Gastrocnemius medialis (tissue), 4 donors: ENCODE measurements around the gene CCDC92B. TPM values are rescaled to one million over a fixed set of nuclear protein-coding genes. Genes with fewer than 3 reads are reported as not detected.

Experiments
- ATAC-seq, 2 donors: fragments of 150-250 bp; one replicate each; pipeline ENCODE4 v1.9.1; 2016
- DNase-seq, 2 donors: peaks; one replicate each; pipeline ENCODE4 v3.0.0-alpha.2; 2019
- H3K27ac ChIP-seq, 4 donors: fragments of 200-600 bp; sonication (generic); 1 replicate in 1 of 4; 2 replicates in 3 of 4; pipeline ENCODE4 v1.5.1; 2016 to 2018; ENCODE audit warnings: mild to moderate bottlenecking in 2 of 4, moderate library complexity in 1 of 4
- H3K27me3 ChIP-seq, 3 donors: fragments of 200-600 bp; sonication (generic) in 2 of 3; 1 replicate in 1 of 3; 2 replicates in 2 of 3; pipeline versions ENCODE4 v1.5.1 to v1.6.0; 2016 to 2019; ENCODE audit warnings: mild to moderate bottlenecking in 1 of 3, moderate library complexity in 1 of 3
- H3K36me3 ChIP-seq, 2 donors: fragments of 200-600 bp; sonication (generic) in 1 of 2; one replicate each; pipeline ENCODE4 v1.5.1; 2017 to 2018
- H3K4me1 ChIP-seq, 2 donors: fragments of 200-600 bp; sonication (generic) in 1 of 2; one replicate each; pipeline ENCODE4 v1.5.1; 2016 to 2017; ENCODE audit warnings: mild to moderate bottlenecking in 2 of 2
- H3K4me3 ChIP-seq, 4 donors: fragments of 200-600 bp; sonication (generic) in 3 of 4; 1 replicate in 1 of 4; 2 replicates in 3 of 4; pipeline ENCODE4 v1.5.1; 2016 to 2019; ENCODE audit warnings: mild to moderate bottlenecking in 2 of 4
- H3K9me3 ChIP-seq, 3 donors: fragments of 200-600 bp; sonication (generic) in 2 of 3; 1 replicate in 1 of 3; 2 replicates in 2 of 3; pipeline ENCODE4 v1.5.1; 2016 to 2019
- POLR2A ChIP-seq, 2 donors: fragments of 450-650 bp; IDR thresholded peaks; one replicate each; pipeline ENCODE4 v1.6.1; 2017; ENCODE audit warnings: antibody characterized with exemption in 2 of 2, mild to moderate bottlenecking in 2 of 2, moderate library complexity in 2 of 2
- in situ Hi-C, 4 donors: fragments of 200-750 bp; cut with MboI; loops; one replicate each; pipeline versions ENCODE4 v1.15.0 to v1.8.0; 2017; ENCODE audit warnings: low sequenced_read_pairs in 4 of 4
- intact Hi-C: fragments of 100-400 bp; cut with DNase I; formaldehyde crosslinking; loops from one replicate; pipeline ENCODE4 v1.15.1; 2023; ENCODE audit warnings: low total_unique reads
- total RNA-seq, 4 donors: library from RNA; depleted of rRNA; stranded (reverse); fragments of >200 nt; gene quantifications; one replicate each; pipeline versions ENCODE4 v1.1.0 to v1.2.3, GENCODE V29; 2016
- TF ChIP-seq, protein P1 (sequence below), 5 experiments: fragments of 450-650 bp in 3 of 5; fragments of 200-600 bp in 2 of 5; sonication (generic) in 2 of 5; IDR thresholded peaks in 4 of 5; conservative IDR thresholded peaks in 1 of 5; 1 replicate in 4 of 5; 2 replicates in 1 of 5; pipeline ENCODE4 v1.5.1; 2016 to 2019; ENCODE audit warnings: antibody characterized with exemption in 5 of 5, mild to moderate bottlenecking in 3 of 5, moderate library complexity in 3 of 5

Gene CCDC92B
- total RNA-seq, 4 donors from 2014 or later, result not detected

DNA sequence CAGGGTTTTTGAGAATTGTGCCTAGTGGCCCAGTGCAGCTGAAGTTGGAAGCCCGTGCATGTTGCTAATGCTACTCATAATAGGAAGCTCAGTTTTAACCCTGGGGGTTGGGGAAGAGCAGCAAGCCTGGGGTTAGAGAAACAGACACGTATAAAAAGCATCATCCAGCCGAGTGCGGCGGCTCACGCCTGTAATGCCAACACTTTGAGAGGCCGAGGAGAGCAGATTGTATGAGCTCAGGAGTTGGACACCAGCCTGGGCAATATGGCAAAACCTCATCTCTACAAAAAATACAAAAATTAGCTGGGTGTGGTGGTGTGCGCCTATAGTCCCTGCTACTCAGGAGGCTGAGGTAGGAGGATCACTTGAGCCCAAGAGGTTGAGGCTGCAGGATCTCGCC, 35.6 kb downstream of the CCDC92B start:
- in situ Hi-C loops (loop anchor here in 2 of 4 donors (10.0 to 25.0 kb wide), 2 partner anchors 119 to 302 kb away; partner anchors contain the start of genes PAFAH1B1 (in 2 of the 2) and MNT (in 1 of the 2)), intact Hi-C loops (loop anchor here (5.0 kb wide), 1 partner anchor 222 kb away; no protein-coding TSS in a partner anchor)
- no peak overlapping the region for H3K27ac ChIP-seq
- no peaks in the 10 kb centered on the region for H3K36me3 ChIP-seq
- DNase-seq (no peak), ATAC-seq (no peak)
- no peaks in the 10 kb centered on the region for H3K27me3 ChIP-seq
- TF ChIP-seq, protein P1, sequence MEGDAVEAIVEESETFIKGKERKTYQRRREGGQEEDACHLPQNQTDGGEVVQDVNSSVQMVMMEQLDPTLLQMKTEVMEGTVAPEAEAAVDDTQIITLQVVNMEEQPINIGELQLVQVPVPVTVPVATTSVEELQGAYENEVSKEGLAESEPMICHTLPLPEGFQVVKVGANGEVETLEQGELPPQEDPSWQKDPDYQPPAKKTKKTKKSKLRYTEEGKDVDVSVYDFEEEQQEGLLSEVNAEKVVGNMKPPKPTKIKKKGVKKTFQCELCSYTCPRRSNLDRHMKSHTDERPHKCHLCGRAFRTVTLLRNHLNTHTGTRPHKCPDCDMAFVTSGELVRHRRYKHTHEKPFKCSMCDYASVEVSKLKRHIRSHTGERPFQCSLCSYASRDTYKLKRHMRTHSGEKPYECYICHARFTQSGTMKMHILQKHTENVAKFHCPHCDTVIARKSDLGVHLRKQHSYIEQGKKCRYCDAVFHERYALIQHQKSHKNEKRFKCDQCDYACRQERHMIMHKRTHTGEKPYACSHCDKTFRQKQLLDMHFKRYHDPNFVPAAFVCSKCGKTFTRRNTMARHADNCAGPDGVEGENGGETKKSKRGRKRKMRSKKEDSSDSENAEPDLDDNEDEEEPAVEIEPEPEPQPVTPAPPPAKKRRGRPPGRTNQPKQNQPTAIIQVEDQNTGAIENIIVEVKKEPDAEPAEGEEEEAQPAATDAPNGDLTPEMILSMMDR (IDR thresholded peaks at IDR 0.05 in 4 of 5, conservative IDR thresholded peaks at IDR 0.05 in 1 of 5), result no peak
- no peak for TF ChIP-seq POLR2A (IDR thresholded peaks at IDR 0.05)
- no peak overlapping the region for H3K4me3 ChIP-seq
- peaks cover 32 to 33% of the 10 kb centered on the region in 2 donors for H3K4me1 ChIP-seq
- H3K9me3 ChIP-seq, result no peaks in the 10 kb centered on the region

DNA sequence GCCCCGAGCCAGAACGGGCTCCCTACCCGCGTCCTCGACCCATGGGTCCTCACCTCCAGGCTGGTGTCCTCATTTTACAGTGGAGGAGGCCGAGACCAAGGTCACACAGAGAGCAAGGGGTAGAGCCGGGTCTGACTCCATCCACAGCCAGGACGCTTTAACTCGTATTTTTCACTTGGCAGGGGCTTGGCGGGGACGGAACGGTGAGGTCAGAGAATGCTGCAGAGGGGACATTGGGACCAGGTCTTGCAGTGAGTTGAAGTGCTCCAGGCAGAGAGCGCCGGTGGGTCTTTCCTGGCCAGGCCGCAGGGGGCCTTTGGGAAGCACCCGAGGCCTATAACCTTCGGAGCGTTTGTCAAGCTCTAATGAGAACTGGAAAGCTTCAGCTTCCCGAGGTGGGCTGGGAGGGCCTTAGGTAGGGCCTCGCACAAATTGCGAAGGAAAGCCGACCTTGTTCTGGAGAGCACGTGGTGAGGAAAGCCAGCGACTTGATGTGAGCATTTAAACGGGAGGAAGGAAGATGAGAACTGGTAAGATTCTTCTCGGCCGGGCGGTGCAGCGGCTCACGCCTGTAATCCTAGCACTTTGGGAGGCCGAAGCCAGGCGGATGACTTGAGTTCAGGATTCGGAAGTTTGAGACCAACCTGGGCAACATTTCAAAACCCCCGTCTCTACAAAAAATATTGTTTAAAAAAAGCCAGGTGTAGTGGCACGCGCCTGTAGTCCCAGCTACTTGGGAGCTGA, 37.0 kb downstream of the CCDC92B start:
- Histone ChIP-seq H3K27ac (peak overlapping the region; percentile 91 to 98 (median 96)), H3K4me3 (peak overlapping the region; percentile 65 to 84 (median 77)), H3K27me3 (no peaks in the 10 kb centered on the region), H3K9me3 (no peaks in the 10 kb centered on the region), H3K4me1 (peaks cover 42 to 45% of the 10 kb centered on the region in 2 donors), H3K36me3 (no peaks in the 10 kb centered on the region)
- intact Hi-C loops (loop anchor here (5.0 kb wide), 1 partner anchor 220 kb away; no protein-coding TSS in a partner anchor), in situ Hi-C loops (loop anchor here in 2 of 4 donors (10.0 to 25.0 kb wide), 2 partner anchors 118 to 300 kb away; partner anchors contain the start of genes PAFAH1B1 (in 2 of the 2) and MNT (in 1 of the 2))
- ATAC-seq, result peak in 1 of 2 donors; percentile 5
- peak in 1 of 2 donors; percentile 48 for DNase-seq
- no peak for TF ChIP-seq POLR2A (IDR thresholded peaks at IDR 0.05)
- TF ChIP-seq, protein P1 (IDR thresholded peaks at IDR 0.05 in 4 of 5, conservative IDR thresholded peaks at IDR 0.05 in 1 of 5), result no peak

DNA sequence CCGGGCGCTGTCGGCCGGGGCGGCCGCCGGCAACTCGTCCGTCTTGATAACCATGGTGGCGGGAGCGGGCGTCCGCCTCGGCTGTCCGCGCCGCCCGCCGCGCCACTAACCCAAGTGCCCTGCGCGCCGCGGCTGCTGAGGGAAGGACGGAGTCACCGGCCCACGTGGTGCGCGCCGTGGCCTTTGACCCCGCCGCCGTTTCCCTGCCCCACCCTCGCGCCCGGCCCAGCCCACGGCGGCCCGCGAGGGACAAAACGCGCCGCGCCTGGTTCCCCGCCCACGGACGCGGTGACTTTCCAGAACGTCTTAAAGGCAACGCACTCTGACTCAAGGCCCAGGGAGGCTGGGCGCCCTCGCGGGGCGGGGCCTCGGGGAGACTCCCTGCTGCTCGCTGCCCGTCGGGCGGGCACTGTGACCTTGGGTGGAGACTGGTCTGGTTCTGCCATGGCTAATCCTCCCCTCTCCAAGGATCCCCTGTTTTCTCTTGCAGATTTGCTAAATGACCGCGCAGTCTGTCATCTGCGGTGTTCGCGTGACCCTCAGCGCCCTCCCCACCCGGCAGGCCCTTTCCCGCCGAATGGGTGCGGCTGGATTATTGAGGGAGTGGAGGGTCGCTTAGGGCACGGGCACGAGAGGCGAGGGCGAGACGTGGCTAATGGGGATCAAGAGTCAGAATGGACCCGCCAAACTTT, 37.7 kb downstream of the CCDC92B start, which contains the start of gene CLUH:
TSS of gene CLUH (minus strand) at position 157 of the 692 bp plus-strand sequence. CDS start at position 54, 103 bp downstream.
- Histone ChIP-seq H3K27ac (peak within 1 kb of the TSS; percentile 91 to 98 (median 96)), H3K9me3 (no peaks in the 10 kb centered on the region), H3K27me3 (no peaks in the 10 kb centered on the region), H3K4me3 (peak within 1 kb of the TSS; percentile 65 to 84 (median 77)), H3K36me3 (no peaks in the 10 kb centered on the region), H3K4me1 (peaks cover 45 to 52% of the 10 kb centered on the region in 2 donors)
- in situ Hi-C loops (loop anchor here in 2 of 4 donors (10.0 to 25.0 kb wide), 2 partner anchors 117 to 299 kb away; partner anchors contain the start of genes PAFAH1B1 (in 2 of the 2) and MNT (in 1 of the 2)), intact Hi-C loops (loop anchor here (1.0 to 5.0 kb wide), 6 partner anchors 25 to 319 kb away; partner anchors contain the start of genes MNT and PAFAH1B1)
- peak; percentile 52 to 61 for ATAC-seq
- TF ChIP-seq POLR2A (IDR thresholded peaks at IDR 0.05), result peak; percentile 98 to 99
- TF ChIP-seq, protein P1 (IDR thresholded peaks at IDR 0.05 in 4 of 5, conservative IDR thresholded peaks at IDR 0.05 in 1 of 5), result peak in 1 of 5 experiments; percentile 49
- peak; percentile 94 to 98 for DNase-seq

DNA sequence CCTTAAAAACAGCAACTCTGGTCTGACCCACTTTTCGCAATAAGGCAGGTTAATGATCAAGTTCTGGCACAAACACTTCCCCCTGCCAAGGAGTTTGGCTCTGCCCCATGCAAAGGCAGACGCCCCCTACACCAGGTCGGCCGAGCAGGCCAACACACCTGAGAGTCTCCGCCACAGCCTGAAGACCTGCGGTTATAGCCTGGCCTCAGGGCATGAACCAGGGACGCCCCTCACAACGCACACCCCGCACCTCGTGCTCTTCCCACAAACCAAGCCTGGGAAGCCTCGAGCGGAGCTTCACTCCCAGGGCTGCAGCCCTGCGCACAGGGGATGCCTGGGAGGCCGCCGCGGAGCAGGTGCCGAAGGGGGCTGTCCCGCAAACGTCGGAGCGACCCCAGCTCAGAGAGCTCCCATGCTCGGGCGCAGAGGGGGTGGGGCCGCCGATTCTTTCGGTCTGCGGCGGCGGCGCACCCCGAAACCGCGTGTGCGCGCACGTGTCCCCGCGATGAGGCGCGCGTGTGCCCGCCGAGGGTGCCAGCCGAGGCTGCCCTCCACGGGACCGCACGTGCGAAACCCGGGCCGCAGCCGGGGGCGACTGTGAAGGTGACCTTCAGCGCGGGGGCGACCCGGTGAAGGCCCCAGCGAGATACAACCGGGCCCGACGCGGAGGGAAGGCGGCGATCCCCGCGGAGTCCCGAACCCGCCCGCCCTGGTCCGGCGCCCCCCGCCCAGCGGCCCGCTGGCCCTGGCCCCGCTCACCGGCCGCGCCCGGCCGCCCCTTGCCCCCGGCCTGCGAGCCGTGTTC, 38.4 kb downstream of the CCDC92B start:
- Histone ChIP-seq H3K9me3 (no peaks in the 10 kb centered on the region), H3K27me3 (no peaks in the 10 kb centered on the region), H3K36me3 (no peaks in the 10 kb centered on the region), H3K4me3 (peak overlapping the region; percentile 65 to 84 (median 71)), H3K4me1 (peaks cover 51 to 59% of the 10 kb centered on the region in 2 donors), H3K27ac (peak overlapping the region; percentile 91 to 98 (median 96))
- no peak for ATAC-seq
- intact Hi-C loops (loop anchor here (1.0 to 5.0 kb wide), 6 partner anchors 24 to 318 kb away; partner anchors contain the start of genes MNT and PAFAH1B1), in situ Hi-C loops (loop anchor here in 2 of 4 donors (10.0 to 25.0 kb wide), 2 partner anchors 116 to 299 kb away; partner anchors contain the start of genes PAFAH1B1 (in 2 of the 2) and MNT (in 1 of the 2))
- TF ChIP-seq POLR2A (IDR thresholded peaks at IDR 0.05), result no peak
- TF ChIP-seq, protein P1 (IDR thresholded peaks at IDR 0.05 in 4 of 5, conservative IDR thresholded peaks at IDR 0.05 in 1 of 5), result no peak
- peak in 1 of 2 donors; percentile 39 for DNase-seq
